DMS153 treated with DMSO at 0.1 percent for 48 hours (cell line): ENCODE results near the gene HEPHL1.

Source experiments
- DNase-seq: peaks from one replicate; lab custom pipeline; 2025; ENCODE audit not compliant: unreplicated experiment; lab: John Stamatoyannopoulos, UW

Gene HEPHL1

GRCh38 chr11:94128291-94128745, 107.2 kb downstream of the HEPHL1 start:
- DNase-seq, result peak; percentile 36

DNA sequence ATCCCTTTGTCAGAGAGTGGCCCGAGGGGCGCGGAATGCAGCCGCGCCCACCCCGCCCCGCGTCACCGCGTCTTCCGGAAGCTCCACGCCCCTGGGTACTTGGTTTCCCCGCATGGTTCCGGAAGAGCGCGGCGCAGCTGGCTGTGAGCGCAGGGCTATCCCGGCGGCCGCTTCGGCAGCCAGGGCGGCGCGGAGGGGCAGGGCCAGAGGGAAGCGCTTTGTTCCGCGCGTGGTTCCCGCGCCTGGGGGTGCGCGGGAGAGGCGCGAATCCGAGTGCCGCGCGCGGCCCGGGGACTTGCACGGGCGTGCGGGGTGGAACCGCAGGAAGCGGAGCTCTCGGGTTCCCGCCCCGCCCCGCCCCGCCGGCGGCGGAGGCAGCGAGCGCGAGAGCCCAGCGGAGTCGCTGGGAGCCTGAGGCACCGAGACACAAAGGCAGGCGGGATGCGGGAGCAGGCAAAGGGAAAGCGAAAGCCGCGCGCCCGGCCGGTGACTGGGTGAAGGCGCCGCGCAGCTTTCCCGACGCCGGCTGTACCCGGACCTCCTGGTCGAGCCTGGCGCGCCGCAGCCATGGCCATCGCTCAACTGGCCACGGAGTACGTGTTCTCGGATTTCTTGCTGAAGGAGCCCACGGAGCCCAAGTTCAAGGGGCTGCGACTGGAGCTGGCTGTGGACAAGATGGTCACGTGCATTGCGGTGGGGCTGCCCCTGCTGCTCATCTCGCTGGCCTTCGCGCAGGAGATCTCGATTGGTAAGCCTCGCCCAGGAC, 107.8 kb downstream of the HEPHL1 start, which contains the start of gene PANX1:
Gene PANX1 (plus strand): TSS at position 96 of the 766 bp plus-strand sequence. CDS start 472 bp downstream, at position 568.
- peak; percentile 76 for DNase-seq

GRCh38 chr11:94129512-94130297, 108.6 kb downstream of the HEPHL1 start:
- DNase-seq, result no peak

DNA sequence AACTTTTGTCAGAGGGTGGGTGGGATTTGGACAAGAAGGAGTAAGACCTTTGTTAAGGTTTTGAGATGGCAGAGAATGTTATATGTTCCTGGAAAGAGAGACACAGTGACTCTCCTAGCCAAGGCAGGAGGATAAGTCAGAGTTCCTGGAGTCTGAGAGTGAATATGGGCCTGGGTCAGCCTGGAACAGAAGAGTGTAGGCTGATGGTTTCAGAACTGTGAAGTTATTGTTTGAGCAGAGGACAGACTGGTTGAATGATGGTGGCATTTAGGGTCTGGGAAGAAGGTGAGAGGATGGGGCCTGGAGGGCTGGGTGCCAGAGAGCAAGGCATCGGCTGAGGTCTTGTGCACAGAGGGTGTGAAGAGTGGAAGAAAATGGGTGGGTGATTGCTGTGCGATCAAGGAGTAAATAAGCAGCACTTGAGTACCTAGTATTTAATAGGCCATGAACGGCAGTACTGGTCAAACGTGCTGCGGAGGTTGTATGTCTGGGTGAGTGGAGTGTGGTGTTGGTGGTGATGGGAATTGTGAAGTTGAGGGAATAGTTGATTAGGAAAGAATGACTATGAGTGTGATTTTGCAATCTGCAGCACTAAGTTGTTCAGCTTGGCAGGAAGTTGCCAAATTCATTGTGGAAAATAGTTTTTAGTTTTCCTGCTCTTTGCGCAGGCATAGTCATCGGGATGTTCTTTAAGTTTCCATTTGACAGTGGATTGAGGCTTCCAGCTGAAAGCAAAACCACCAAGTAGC, 109.3 kb downstream of the HEPHL1 start:
- no peak for DNase-seq

GRCh38 chr11:94131047-94131717, 110.0 kb downstream of the HEPHL1 start:
- DNase-seq, result no peak

GRCh38 chr11:94131718-94132115, 110.6 kb downstream of the HEPHL1 start:
- DNase-seq, result no peak

GRCh38 chr11:94132152-94132558, 111.0 kb downstream of the HEPHL1 start:
- no peak for DNase-seq

GRCh38 chr11:94132823-94133408, 111.8 kb downstream of the HEPHL1 start:
- no peak for DNase-seq

DNA sequence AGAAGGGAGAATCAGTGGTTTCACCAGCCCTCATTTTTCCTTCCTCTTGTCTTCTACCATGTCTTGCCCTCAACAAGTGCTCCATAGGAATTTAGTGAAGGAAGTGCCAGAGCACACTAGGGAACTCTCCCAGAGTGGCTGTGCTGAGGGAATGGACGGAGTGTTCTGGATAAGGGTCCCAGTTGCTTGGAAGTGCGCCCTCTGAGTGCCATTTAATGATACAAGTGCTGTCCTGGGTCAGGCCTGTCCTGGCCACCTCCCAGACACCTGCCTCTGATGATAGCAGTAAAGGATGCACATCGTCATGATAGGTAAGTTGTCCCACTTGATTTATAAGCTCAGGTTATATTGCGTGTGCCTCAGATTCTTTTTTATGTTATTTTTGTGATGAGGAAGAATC, 112.6 kb downstream of the HEPHL1 start:
- no peak for DNase-seq

DNA sequence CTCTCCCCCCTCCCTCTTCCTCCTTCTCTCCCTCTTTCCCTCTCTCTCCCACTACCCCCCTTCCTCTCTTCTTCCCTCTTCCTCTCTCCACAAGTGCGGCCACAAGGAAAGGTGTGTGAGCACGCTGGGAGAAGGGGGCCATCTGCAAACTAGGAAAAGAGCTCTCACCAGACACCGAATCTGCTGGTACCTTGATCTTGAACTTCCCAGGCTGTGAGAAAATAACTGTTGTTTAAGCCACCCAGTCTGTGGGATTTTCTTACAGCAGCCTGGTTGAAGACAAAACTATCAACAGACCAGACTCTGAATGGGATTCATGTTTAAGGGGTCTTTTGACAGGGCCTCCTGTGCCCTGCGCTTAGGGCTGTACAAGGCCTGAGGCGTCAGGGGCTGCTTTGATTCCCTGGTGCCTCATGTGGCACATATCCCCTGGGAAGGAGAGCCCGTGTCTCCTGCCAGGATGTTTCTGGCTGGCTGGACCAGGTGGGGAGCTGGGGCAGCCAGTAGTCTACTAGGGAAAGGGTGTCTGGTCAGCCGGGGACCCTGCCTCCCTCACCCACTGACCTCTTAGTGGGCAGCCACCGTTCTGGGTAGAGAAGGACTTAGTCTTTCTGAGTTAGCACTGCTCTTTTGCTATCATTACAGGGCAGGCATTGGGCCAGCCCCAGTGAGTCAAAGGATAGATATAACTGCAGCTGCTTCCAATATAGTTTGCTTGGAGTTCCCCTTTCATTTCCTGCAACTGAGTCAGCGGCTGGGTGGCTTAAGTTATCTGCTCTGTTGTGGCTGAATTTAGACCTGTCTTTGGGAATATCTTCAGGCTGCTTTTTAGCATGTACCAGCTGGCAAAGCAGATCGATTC, 113.7 kb downstream of the HEPHL1 start:
- DNase-seq, result no peak

DNA sequence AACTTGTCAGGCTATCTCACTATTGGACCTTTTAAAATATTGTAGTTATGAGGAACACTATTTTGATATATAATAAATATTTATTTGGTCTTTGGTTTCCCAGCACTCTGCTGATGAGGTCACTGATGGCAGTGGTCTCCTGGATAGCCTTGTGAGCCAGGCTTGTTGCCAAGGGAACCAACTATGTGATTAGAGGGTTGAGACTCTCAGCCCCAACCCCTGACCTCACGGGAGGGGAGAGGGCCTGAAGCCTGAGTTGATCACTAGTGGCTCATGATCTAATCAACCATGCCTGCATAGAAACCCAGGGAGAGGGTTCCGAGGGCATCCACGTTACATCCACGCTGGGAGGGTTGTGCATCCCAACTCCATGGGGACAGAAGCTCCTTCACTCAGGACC, 118.3 kb downstream of the HEPHL1 start:
- no peak for DNase-seq

DNA sequence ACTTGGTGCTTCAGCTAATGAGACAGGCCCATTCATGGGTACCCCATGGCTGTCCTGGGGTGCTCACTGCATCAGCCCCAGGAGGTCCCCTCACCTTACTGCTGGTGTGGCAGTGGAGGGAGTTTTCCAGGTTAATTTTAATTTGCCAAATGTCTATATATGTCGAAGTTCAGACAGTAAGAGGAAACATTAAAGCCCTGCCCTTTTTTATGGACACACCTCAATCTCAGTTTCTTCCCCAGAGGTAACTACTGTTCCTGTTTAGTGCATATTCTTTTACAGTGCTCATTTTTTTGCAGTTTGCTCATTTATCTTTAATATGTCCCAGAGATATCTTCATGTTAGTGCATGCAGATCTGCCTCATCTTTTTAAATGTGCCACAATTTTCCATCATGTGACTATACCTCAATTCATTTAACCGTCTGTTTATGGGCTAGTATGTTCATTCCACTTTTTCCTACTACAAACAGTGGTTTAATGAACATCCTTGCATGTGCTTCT, 119.1 kb downstream of the HEPHL1 start:
- no peak for DNase-seq

GRCh38 chr11:94141511-94142307, 120.6 kb downstream of the HEPHL1 start:
- no peak for DNase-seq

DNA sequence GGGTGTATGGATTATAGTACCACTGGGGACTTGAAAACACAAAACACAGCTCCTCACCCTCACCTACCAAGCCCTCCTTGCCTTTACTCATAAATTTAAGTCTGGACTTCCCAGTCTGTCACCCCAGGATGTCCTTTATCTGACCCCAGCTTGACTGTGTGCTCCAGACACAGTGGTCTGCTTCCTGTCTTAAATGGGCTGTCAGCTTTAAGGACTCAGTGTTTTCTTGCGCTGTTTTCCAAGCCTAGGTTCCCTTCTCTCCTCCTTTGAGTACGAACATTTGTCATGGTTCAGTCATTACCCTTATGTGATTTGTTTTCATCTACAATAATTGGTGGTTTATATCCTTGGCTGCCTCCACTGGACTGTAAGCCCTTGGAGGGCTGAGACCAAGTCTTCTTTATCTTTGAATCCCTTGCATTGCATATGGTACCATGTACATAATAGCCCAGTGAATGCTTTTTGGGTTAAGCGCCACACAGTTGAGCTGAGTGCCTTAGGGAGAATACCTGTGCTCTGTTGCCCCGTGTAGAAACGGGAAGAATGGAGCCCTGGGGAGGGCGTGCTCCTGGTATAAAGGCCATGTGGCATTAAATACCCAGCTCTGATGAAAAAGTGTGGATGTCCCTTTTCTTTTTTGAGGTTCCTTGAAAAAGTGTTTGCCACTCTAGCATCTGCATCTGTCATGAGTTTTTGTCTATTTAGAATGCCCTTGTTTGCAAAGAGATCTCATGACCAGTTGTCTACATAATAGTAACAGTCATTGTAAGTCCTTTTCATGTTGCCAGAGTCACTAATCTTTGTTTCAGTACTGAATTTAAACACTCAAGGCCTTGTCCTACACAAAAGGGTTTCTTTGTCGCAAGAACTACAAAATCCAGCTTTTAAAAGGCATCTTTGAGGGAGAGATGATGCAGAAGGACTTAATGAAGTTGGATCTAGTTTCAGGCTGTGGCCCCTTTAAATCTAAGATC, 121.4 kb downstream of the HEPHL1 start:
- DNase-seq, result no peak

DNA sequence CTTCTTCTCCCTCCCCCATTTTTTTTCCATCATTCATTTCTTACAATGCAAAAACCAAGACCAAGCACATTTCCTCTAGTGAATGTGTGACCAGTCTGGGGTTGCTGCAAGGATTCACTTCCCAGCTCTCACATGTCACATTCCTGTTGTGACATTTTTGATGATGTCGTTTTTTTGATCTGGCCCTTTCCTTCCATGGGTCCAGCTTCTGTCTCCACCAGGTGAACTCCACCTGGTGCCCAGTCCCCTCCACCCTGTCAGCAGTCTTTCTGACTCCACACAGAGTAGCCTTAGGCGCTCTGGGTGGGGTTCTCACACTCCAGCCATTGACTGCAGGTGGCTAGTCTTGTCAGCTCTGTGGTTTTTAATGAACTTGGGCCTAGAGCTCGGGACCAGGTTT, 123.1 kb downstream of the HEPHL1 start:
- DNase-seq, result no peak

DNA sequence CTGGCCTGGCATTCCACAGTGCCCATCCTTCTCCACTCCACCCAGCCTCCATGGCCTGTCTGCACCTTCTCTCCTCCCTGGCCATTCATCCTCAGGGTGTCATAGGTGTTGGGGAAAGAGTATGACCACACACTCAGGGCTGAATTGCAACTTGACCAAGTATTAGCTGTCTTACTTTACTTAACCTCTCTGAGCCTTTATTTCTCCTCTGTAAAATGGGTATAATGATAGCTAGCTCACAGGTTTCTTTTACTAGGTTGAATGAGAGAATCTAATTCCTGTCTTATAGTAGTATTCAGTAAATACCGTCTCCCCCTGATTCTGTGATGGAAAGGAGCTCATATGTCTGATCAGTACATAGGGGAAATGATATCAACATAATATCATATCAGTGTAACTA, 123.5 kb downstream of the HEPHL1 start:
- no peak for DNase-seq

- no peak for DNase-seq
Observed at GRCh38 chr11:94145431-94145830, 124.3 kb downstream of the HEPHL1 start.
